Liver (tissue), 3 donors: ENCODE results near the gene LSM10.

Source experiments
- EGR1 ChIP-seq, 2 donors: IDR thresholded peaks; 2 replicates each; pipeline ENCODE4 v1.6.1; 2016 to 2018; ENCODE audit warnings: antibody characterized with exemption in 2 of 2, low read depth in 2 of 2
- RAD21 ChIP-seq, 2 donors: IDR thresholded peaks; 2 replicates each; pipeline ENCODE4 v1.6.1; 2016; ENCODE audit warnings: antibody characterized with exemption in 2 of 2, mild to moderate bottlenecking in 2 of 2
- RXRA ChIP-seq, 2 donors: IDR thresholded peaks; 2 replicates each; pipeline ENCODE4 v1.6.1; 2017 to 2018; ENCODE audit warnings: antibody characterized with exemption in 2 of 2, mild to moderate bottlenecking in 1 of 2
- SP1 ChIP-seq: IDR thresholded peaks from 2 replicates; pipeline ENCODE4 v1.6.1; 2018; ENCODE audit warnings: antibody characterized with exemption, mild to moderate bottlenecking
- TAF1 ChIP-seq: conservative IDR thresholded peaks from 2 replicates; pipeline ENCODE4 v1.6.1; 2016; ENCODE audit warnings: antibody characterized with exemption, mild to moderate bottlenecking
- TF ChIP-seq, protein P1 (sequence below): fragments of 150-350 bp; IDR thresholded peaks from 2 replicates; pipeline ENCODE4 v1.5.1; 2017; ENCODE audit warnings: improper control_type of control experiment, low read depth, low read length; ENCODE audit not compliant: missing input control
- TF ChIP-seq, protein P2 (sequence below): IDR thresholded peaks from 2 replicates; pipeline ENCODE4 v1.6.1; 2016; ENCODE audit warnings: antibody characterized with exemption
- TF ChIP-seq, protein P3 (sequence below): IDR thresholded peaks from 2 replicates; pipeline ENCODE4 v1.6.1; 2016; ENCODE audit warnings: antibody characterized with exemption
- TF ChIP-seq, protein P4 (sequence below): IDR thresholded peaks from 2 replicates; pipeline ENCODE4 v1.6.1; 2016; ENCODE audit warnings: antibody characterized with exemption, mild to moderate bottlenecking
- donor health status: healthy.
- donor health status: healthy.

DNA sequence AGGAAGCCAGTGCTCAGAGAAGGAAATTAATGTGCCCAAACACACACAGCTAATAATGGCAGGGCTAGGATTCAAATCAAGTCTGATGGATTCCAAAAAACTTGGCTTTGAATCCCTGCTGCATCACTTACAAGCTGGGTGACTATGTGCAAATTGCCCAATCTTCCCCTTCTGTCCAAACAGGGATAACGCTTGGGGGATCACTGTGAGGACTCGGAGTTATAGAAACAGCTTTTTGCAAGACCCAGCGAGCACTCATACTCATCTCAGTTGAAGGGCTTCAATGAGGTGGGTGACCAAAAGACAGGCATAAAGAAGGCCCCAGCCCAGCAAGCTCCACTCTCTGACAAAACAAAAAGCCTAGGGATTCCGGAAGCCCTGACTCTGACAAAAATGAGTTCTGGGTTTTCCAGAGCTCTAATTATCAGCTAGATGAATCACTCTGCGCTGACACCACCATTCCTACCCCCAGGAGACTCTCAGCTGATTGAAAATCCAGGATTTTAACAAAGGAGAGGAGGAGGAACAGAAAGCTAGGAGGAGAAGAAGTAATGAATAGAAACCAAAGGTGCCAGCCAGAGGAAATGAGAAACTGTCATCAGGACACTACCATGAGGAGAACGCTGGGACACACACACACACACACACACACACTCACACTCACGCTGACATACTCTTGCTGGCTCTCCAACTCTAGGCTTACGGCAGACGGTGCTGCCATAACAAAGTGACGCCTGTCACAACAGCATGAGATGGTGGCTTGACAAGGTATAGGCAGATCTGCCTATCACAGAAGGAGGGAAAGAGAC lies 10.4 kb downstream of the LSM10 start:
- TF ChIP-seq SP1 (no peak), TAF1 (no peak), RXRA (IDR thresholded peaks at IDR 0.05) (no peak), EGR1 (IDR thresholded peaks at IDR 0.05; ENCODE audit: low read depth in 2 of 2) (no peak), RAD21 (IDR thresholded peaks at IDR 0.05) (no peak)
- TF ChIP-seq, protein P1, sequence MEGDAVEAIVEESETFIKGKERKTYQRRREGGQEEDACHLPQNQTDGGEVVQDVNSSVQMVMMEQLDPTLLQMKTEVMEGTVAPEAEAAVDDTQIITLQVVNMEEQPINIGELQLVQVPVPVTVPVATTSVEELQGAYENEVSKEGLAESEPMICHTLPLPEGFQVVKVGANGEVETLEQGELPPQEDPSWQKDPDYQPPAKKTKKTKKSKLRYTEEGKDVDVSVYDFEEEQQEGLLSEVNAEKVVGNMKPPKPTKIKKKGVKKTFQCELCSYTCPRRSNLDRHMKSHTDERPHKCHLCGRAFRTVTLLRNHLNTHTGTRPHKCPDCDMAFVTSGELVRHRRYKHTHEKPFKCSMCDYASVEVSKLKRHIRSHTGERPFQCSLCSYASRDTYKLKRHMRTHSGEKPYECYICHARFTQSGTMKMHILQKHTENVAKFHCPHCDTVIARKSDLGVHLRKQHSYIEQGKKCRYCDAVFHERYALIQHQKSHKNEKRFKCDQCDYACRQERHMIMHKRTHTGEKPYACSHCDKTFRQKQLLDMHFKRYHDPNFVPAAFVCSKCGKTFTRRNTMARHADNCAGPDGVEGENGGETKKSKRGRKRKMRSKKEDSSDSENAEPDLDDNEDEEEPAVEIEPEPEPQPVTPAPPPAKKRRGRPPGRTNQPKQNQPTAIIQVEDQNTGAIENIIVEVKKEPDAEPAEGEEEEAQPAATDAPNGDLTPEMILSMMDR, result no peak
- TF ChIP-seq, protein P2, sequence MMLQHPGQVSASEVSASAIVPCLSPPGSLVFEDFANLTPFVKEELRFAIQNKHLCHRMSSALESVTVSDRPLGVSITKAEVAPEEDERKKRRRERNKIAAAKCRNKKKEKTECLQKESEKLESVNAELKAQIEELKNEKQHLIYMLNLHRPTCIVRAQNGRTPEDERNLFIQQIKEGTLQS, result no peak
- TF ChIP-seq, protein P3, sequence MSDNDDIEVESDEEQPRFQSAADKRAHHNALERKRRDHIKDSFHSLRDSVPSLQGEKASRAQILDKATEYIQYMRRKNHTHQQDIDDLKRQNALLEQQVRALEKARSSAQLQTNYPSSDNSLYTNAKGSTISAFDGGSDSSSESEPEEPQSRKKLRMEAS, result no peak
- TF ChIP-seq, protein P4, sequence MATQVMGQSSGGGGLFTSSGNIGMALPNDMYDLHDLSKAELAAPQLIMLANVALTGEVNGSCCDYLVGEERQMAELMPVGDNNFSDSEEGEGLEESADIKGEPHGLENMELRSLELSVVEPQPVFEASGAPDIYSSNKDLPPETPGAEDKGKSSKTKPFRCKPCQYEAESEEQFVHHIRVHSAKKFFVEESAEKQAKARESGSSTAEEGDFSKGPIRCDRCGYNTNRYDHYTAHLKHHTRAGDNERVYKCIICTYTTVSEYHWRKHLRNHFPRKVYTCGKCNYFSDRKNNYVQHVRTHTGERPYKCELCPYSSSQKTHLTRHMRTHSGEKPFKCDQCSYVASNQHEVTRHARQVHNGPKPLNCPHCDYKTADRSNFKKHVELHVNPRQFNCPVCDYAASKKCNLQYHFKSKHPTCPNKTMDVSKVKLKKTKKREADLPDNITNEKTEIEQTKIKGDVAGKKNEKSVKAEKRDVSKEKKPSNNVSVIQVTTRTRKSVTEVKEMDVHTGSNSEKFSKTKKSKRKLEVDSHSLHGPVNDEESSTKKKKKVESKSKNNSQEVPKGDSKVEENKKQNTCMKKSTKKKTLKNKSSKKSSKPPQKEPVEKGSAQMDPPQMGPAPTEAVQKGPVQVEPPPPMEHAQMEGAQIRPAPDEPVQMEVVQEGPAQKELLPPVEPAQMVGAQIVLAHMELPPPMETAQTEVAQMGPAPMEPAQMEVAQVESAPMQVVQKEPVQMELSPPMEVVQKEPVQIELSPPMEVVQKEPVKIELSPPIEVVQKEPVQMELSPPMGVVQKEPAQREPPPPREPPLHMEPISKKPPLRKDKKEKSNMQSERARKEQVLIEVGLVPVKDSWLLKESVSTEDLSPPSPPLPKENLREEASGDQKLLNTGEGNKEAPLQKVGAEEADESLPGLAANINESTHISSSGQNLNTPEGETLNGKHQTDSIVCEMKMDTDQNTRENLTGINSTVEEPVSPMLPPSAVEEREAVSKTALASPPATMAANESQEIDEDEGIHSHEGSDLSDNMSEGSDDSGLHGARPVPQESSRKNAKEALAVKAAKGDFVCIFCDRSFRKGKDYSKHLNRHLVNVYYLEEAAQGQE, result no peak
